HepG2 (cell line): ENCODE measurements around the gene INSIG2. TPM values are rescaled to one million over a fixed set of nuclear protein-coding genes. Genes with fewer than 3 reads are reported as not detected.

Source experiments
- ATAC-seq: fragments of 200-7000 bp; cut with Tn5 transposase; 3 replicates; pipeline ENCODE4 v1.9.1; 2020; ENCODE audit warnings: mild to moderate bottlenecking, moderate library complexity
- BruUV-seq: library from RNA; stranded (reverse); fragments of 400-500 nt; replicated peaks from 2 replicates; lab custom pipeline; 2021; lab: Mats Ljungman, UMichigan
- CTCF ChIA-PET: fragments of 300-600 bp; formaldehyde crosslinking; extraction: SDS; loops from one replicate; lab custom pipeline; 2021; ENCODE audit warnings: low total read pairs, inconsistent platforms, low intra/inter-chr PET ratio; lab: Yijun Ruan, JAX
- POLR2A ChIA-PET: fragments of 350-600 bp; sonication (Branson Sonifier 250); formaldehyde crosslinking; loops from one replicate; lab custom pipeline; 2020; ENCODE audit warnings: antibody characterized with exemption, inconsistent platforms; lab: Yijun Ruan, JAX
- DNase-seq: peaks from one replicate; pipeline ENCODE4 v3.0.0-alpha.2; 2015; ENCODE audit warnings: low spot score
- FAIRE-seq: peaks from 3 replicates; lab custom pipeline; 2011; peaks lifted over from hg19 to GRCh38; lab: Jason Lieb, UNC
- H2AFZ ChIP-seq: one replicate; pipeline ENCODE4 v1.6.1; 2011; ENCODE audit warnings: low read length, inconsistent platforms
- H3K27ac ChIP-seq: fragments of 300-600 bp; 3 replicates; pipeline ENCODE4 v1.8.0; 2011; ENCODE audit warnings: mixed run types, mild to moderate bottlenecking, mixed read lengths, low read length, inconsistent platforms; ENCODE audit not compliant: insufficient read depth; ENCODE audit errors: extremely low read length
- H3K27me3 ChIP-seq, 2 experiments: fragments of 200-600 bp in 1 of 2; 2 replicates in 1 of 2; 3 replicates in 1 of 2; pipeline versions ENCODE4 v1.6.0 to v1.8.0; 2011; ENCODE audit warnings: low read length in 2 of 2, mild to moderate bottlenecking in 2 of 2, moderate library complexity in 2 of 2, inconsistent platforms in 1 of 2; ENCODE audit not compliant: insufficient read depth in 2 of 2, control insufficient read depth in 1 of 2
- H3K36me3 ChIP-seq, 2 experiments: fragments of 200-600 bp in 1 of 2; replicated peaks in 1 of 2; 2 replicates in 1 of 2; 3 replicates in 1 of 2; pipeline versions ENCODE4 v1.5.1 to v1.8.0; 2011; ENCODE audit warnings: low read length in 2 of 2, inconsistent platforms in 1 of 2; ENCODE audit not compliant: insufficient read depth in 2 of 2, control insufficient read depth in 1 of 2
- H3K4me1 ChIP-seq: 2 replicates; pipeline ENCODE4 v1.5.1; 2012; ENCODE audit warnings: low read length, inconsistent platforms; ENCODE audit not compliant: insufficient read depth
- H3K4me2 ChIP-seq: 2 replicates; pipeline ENCODE4 v1.6.0; 2011; ENCODE audit warnings: low read depth, low read length, inconsistent platforms
- H3K4me3 ChIP-seq, 3 experiments: fragments of 200-600 bp in 1 of 3; sonication (generic), shearing (Covaris generic) in 1 of 3; replicated peaks in 1 of 3; 2 replicates each; pipeline ENCODE4 v1.5.1; 2011 to 2016; ENCODE audit warnings: low read length in 3 of 3, inconsistent platforms in 2 of 3, low read depth in 2 of 3, mild to moderate bottlenecking in 2 of 3, control low read depth in 1 of 3, mixed read lengths in 1 of 3; ENCODE audit not compliant: insufficient read depth in 1 of 3
- H3K79me2 ChIP-seq: one replicate; pipeline ENCODE4 v1.6.1; 2011; ENCODE audit warnings: low read length, inconsistent platforms; ENCODE audit not compliant: insufficient read depth
- H3K9ac ChIP-seq: 2 replicates; pipeline ENCODE4 v1.6.0; 2011; ENCODE audit warnings: mild to moderate bottlenecking, low read depth, low read length, inconsistent platforms; ENCODE audit not compliant: insufficient read depth
- H3K9me3 ChIP-seq: 2 replicates; pipeline ENCODE4 v1.5.1; 2012; ENCODE audit warnings: mild to moderate bottlenecking, low read length
- H4K20me1 ChIP-seq: 2 replicates; pipeline ENCODE4 v1.6.0; 2011; ENCODE audit warnings: inconsistent platforms, mild to moderate bottlenecking, low read length, moderate library complexity; ENCODE audit not compliant: insufficient read depth
- CENPT ChIP-seq: sonication (generic); formaldehyde crosslinking; IDR thresholded peaks from 2 replicates; pipeline ENCODE4 v1.8.0; 2022; ENCODE audit warnings: low read depth, mild to moderate bottlenecking, moderate library complexity, missing genetic modification reagents
- EZH2 ChIP-seq: conservative IDR thresholded peaks from 2 replicates; pipeline ENCODE4 v1.6.1; 2012; ENCODE audit warnings: mild to moderate bottlenecking, low read depth, low read length, moderate library complexity
- GATAD2A ChIP-seq: IDR thresholded peaks from 2 replicates; pipeline ENCODE4 v1.6.1; 2016
- HNF4G ChIP-seq, 2 experiments: sonication (generic) in 1 of 2; formaldehyde crosslinking in 1 of 2; IDR thresholded peaks; 2 replicates each; pipeline versions ENCODE4 v1.4.0 to v1.6.1; 2011 to 2020; ENCODE audit warnings: borderline replicate concordance in 2 of 2, low read depth in 2 of 2, mild to moderate bottlenecking in 2 of 2, low read length in 1 of 2, missing genetic modification reagents in 1 of 2, moderate library complexity in 1 of 2
- KDM1A ChIP-seq: IDR thresholded peaks from 2 replicates; pipeline ENCODE4 v1.6.1; 2016; ENCODE audit warnings: missing compliant biosample characterization
- MIER2 ChIP-seq: IDR thresholded peaks from 2 replicates; pipeline ENCODE4 v1.6.1; 2016; ENCODE audit warnings: missing biosample characterization, missing genetic modification reagents
- NCOA1 ChIP-seq: sonication (generic); formaldehyde crosslinking; IDR thresholded peaks from 2 replicates; pipeline ENCODE4 v1.9.0; 2021; ENCODE audit warnings: missing genetic modification reagents
- RXRB ChIP-seq: IDR thresholded peaks from 2 replicates; pipeline ENCODE4 v1.6.1; 2016; ENCODE audit warnings: borderline replicate concordance, missing genetic modification reagents, missing compliant biosample characterization
- SNAPC2 ChIP-seq: sonication (generic); formaldehyde crosslinking; IDR thresholded peaks from 2 replicates; pipeline ENCODE4 v1.8.1; 2022; ENCODE audit warnings: mild to moderate bottlenecking, missing genetic modification reagents
- SNRNP70 ChIP-seq: fragments of 200-400 bp; formaldehyde crosslinking; IDR thresholded peaks from 2 replicates; pipeline ENCODE4 v1.6.1; 2017; ENCODE audit warnings: mild to moderate bottlenecking, low read depth, low read length, moderate library complexity
- ZFP62 ChIP-seq: sonication (generic); formaldehyde crosslinking; IDR thresholded peaks from 2 replicates; pipeline ENCODE4 v1.4.0; 2020; ENCODE audit warnings: missing genetic modification reagents
- ZFY ChIP-seq: sonication (generic); formaldehyde crosslinking; IDR thresholded peaks from 2 replicates; pipeline ENCODE4 v1.4.0; 2020; ENCODE audit warnings: missing genetic modification reagents
- ZNF30 ChIP-seq: sonication (generic); formaldehyde crosslinking; IDR thresholded peaks from 2 replicates; pipeline ENCODE4 v1.5.0; 2020; ENCODE audit warnings: mild to moderate bottlenecking, missing genetic modification reagents
- ZNF567 ChIP-seq: sonication (generic); formaldehyde crosslinking; IDR thresholded peaks from 2 replicates; pipeline ENCODE4 v1.8.1; 2023; ENCODE audit warnings: mild to moderate bottlenecking, missing genetic modification reagents, borderline replicate concordance
- ZNF75D ChIP-seq: sonication (generic); formaldehyde crosslinking; IDR thresholded peaks from 2 replicates; pipeline ENCODE4 v1.8.1; 2023; ENCODE audit warnings: missing genetic modification reagents, mild to moderate bottlenecking, borderline replicate concordance
- ZNF776 ChIP-seq: sonication (generic); formaldehyde crosslinking; IDR thresholded peaks from 2 replicates; pipeline ENCODE4 v1.4.0; 2020; ENCODE audit warnings: mild to moderate bottlenecking, missing genetic modification reagents
- ZNF883 ChIP-seq: sonication (generic); formaldehyde crosslinking; IDR thresholded peaks from 2 replicates; pipeline ENCODE4 v1.5.1; 2020; ENCODE audit warnings: mild to moderate bottlenecking, missing genetic modification reagents; ENCODE audit errors: not compliant biosample characterization
- ZUFSP ChIP-seq: sonication (generic); formaldehyde crosslinking; IDR thresholded peaks from 2 replicates; pipeline ENCODE4 v1.9.0; 2021; ENCODE audit warnings: missing genetic modification reagents, mild to moderate bottlenecking, borderline replicate concordance
- WGBS: methylation state at CpG from one replicate; pipeline ENCODE4 v1.1.6; 2017; ENCODE audit warnings: low lambda C conversion rate; 5-methylcytosine and 5-hydroxymethylcytosine counted together
- in situ Hi-C: cut with HindIII; loops from 2 replicates; pipeline ENCODE4 v1.10.0; 2017; ENCODE audit warnings: low pct_unique_long_range_greater_than_20kb; ENCODE audit not compliant: extremely low pct_ligation_motif_present
- intact Hi-C: fragments of 100-400 bp; cut with micrococcal nuclease; formaldehyde crosslinking; loops from one replicate; pipeline ENCODE4 v1.10.0; 2022; ENCODE audit not compliant: unreplicated experiment
- polyA plus RNA-seq, 8 experiments: library from polyadenylated mRNA; depleted of rRNA in 3 of 8; stranded (reverse) in 7 of 8; unstranded in 1 of 8; fragments of >200 nt; fragmentation: Illumina TruSeq in 4 of 8; extraction: Trizol in 4 of 8; gene quantifications; 2 replicates each; pipeline versions ENCODE4 v1.2.1 to v1.2.3, GENCODE V29; 2011 to 2016; ENCODE audit warnings: low read depth in 4 of 8, missing spikeins in 1 of 8, mixed read lengths in 1 of 8; ENCODE audit not compliant: insufficient read depth in 1 of 8
- total RNA-seq, 5 experiments: library from RNA; depleted of rRNA; stranded (reverse); fragments of >200 nt; fragmentation: Illumina TruSeq; extraction: Trizol; gene quantifications; 2 replicates each; pipeline ENCODE4 v1.2.3, GENCODE V29; 2016; ENCODE audit warnings: low read depth in 1 of 5

The INSIG2 gene
- total and polyA plus RNA-seq, 2 of the 13 experiments (the other 11 are each of a cell fraction or from before 2014, with no cell fraction given): 73.5 to 481 TPM

GRCh38 chr2:118131771-118132170 is 43.5 kb downstream of the INSIG2 start (continued):
- TF ChIP-seq CENPT (CRISPR knock-in tag) (no peak), SNAPC2 (no peak)

GRCh38 chr2:118133916-118134315 is 45.6 kb downstream of the INSIG2 start:
- Histone ChIP-seq H3K4me3 (no peak overlapping the region), H3K79me2 (no peaks in the 10 kb centered on the region), H3K4me2 (no peak overlapping the region), H3K36me3 (no peaks in the 10 kb centered on the region), H2AFZ (no peak overlapping the region), H3K27me3 (no peaks in the 10 kb centered on the region; a peak in 1 of 5 replicates), H3K4me1 (peaks cover 10% of the 10 kb centered on the region), H4K20me1 (no peaks in the 10 kb centered on the region), H3K9me3 (no peaks in the 10 kb centered on the region), H3K27ac (no peak overlapping the region), H3K9ac (no peak overlapping the region)
- ATAC-seq: no peak
- no peak for TF ChIP-seq HNF4G (IDR thresholded peaks at IDR 0.05; ENCODE audit: borderline replicate concordance, low read depth, low read length)
- no peak for TF ChIP-seq HNF4G (CRISPR knock-in tag; IDR thresholded peaks at IDR 0.05; ENCODE audit: borderline replicate concordance, low read depth)
- no peak for TF ChIP-seq ZNF75D (CRISPR knock-in tag)
- TF ChIP-seq ZFY (CRISPR knock-in tag): no peak
- no peak for TF ChIP-seq ZUFSP (CRISPR knock-in tag)
- TF ChIP-seq EZH2: no peak
- TF ChIP-seq KDM1A: no peak
- no peak for TF ChIP-seq NCOA1 (CRISPR knock-in tag)
- no peak for TF ChIP-seq SNRNP70
- TF ChIP-seq ZNF776: no peak
- no peak for TF ChIP-seq GATAD2A (CRISPR knock-in tag)
- TF ChIP-seq ZNF883: no peak
- no peak for TF ChIP-seq ZNF567 (CRISPR knock-in tag)
- TF ChIP-seq RXRB (CRISPR knock-in tag): no peak
- TF ChIP-seq ZFP62 (CRISPR knock-in tag): no peak
- no peak for TF ChIP-seq ZNF30 (CRISPR knock-in tag)
- TF ChIP-seq MIER2 (CRISPR knock-in tag): no peak
- FAIRE-seq: no peak
- no peak for DNase-seq
- no TSS peak for BruUV-seq
- intact Hi-C loops: no loop called here
- ChIA-PET CTCF (no interaction called here), POLR2A (no interaction called here)
- in situ Hi-C loops: no loop called here
- 48% methylated on average over 2 of the region's 2 CpGs for WGBS
